Measurements from ENCODE around the gene CAMTA1. TPM values are rescaled to one million over a fixed set of nuclear protein-coding genes. Genes with fewer than 3 reads are reported as not detected.

Gene CAMTA1
- total RNA-seq, 1 donor from 2014 or later = 67.9 TPM

GRCh38 chr1:6776895-6777294, 8.4 kb upstream of the CAMTA1 start:
- DNase-seq (ENCODE audit: low spot score) = no peak

GRCh38 chr1:6777813-6778212, 7.4 kb upstream of the CAMTA1 start:
- DNase-seq (ENCODE audit: low spot score) = no peak

- DNase-seq (ENCODE audit: low spot score) = no peak
Measured at GRCh38 chr1:6779089-6779805, 6.0 kb upstream of the CAMTA1 start.

- DNase-seq (ENCODE audit: low spot score) = no peak
Measured at GRCh38 chr1:6782151-6782550, 3.1 kb upstream of the CAMTA1 start.

GRCh38 chr1:6783221-6783620, 2.0 kb upstream of the CAMTA1 start:
- no peak for DNase-seq (ENCODE audit: low spot score)

GRCh38 chr1:6783936-6784559, 1.2 kb upstream of the CAMTA1 start:
- DNase-seq (ENCODE audit: low spot score) = no peak

GRCh38 chr1:6784560-6785317, 515 bp upstream of the CAMTA1 start:
- peak; percentile 100 for DNase-seq (ENCODE audit: low spot score)

- no peak for DNase-seq (ENCODE audit: low spot score)
Measured at GRCh38 chr1:6785728-6786505, 663 bp downstream of the CAMTA1 start.

GRCh38 chr1:6788946-6789345, 3.7 kb downstream of the CAMTA1 start:
- no peak for DNase-seq (ENCODE audit: low spot score)

- DNase-seq (ENCODE audit: low spot score) = no peak
Measured at GRCh38 chr1:6790146-6790545, 4.9 kb downstream of the CAMTA1 start.

- DNase-seq (ENCODE audit: low spot score) = no peak
Measured at GRCh38 chr1:6794164-6794563, 8.9 kb downstream of the CAMTA1 start.

GRCh38 chr1:6795203-6795602, 9.9 kb downstream of the CAMTA1 start:
- no peak for DNase-seq (ENCODE audit: low spot score)

- no peak for DNase-seq (ENCODE audit: low spot score)
Measured at GRCh38 chr1:6795661-6796060, 10.4 kb downstream of the CAMTA1 start.

- no peak for DNase-seq (ENCODE audit: low spot score)
Measured at GRCh38 chr1:6796095-6796494, 10.8 kb downstream of the CAMTA1 start.

- no peak for DNase-seq (ENCODE audit: low spot score)
Measured at GRCh38 chr1:6799499-6799898, 14.2 kb downstream of the CAMTA1 start.

GRCh38 chr1:6800745-6801144, 15.5 kb downstream of the CAMTA1 start:
- no peak for DNase-seq (ENCODE audit: low spot score)

- DNase-seq (ENCODE audit: low spot score) = no peak
Measured at GRCh38 chr1:6801199-6801598, 15.9 kb downstream of the CAMTA1 start.

- DNase-seq (ENCODE audit: low spot score) = no peak
Measured at GRCh38 chr1:6801966-6802365, 16.7 kb downstream of the CAMTA1 start.

- no peak for DNase-seq (ENCODE audit: low spot score)
Measured at GRCh38 chr1:6802454-6802853, 17.2 kb downstream of the CAMTA1 start.

GRCh38 chr1:6802893-6803292, 17.6 kb downstream of the CAMTA1 start:
- no peak for DNase-seq (ENCODE audit: low spot score)

- DNase-seq (ENCODE audit: low spot score) = no peak
Measured at GRCh38 chr1:6803357-6803756, 18.1 kb downstream of the CAMTA1 start.

- no peak for DNase-seq (ENCODE audit: low spot score)
Measured at GRCh38 chr1:6805004-6805416, 19.8 kb downstream of the CAMTA1 start.

All from mucosa of gallbladder (tissue), 1 donor.